Ishikawa (cell line): Measurements from ENCODE around the gene FBXL19.

ENCODE experiments used
- CEBPB ChIP-seq: IDR thresholded peaks from 2 replicates; pipeline ENCODE4 v1.6.1; 2012
- EP300 ChIP-seq: IDR thresholded peaks from 2 replicates; pipeline ENCODE4 v1.6.1; 2012; ENCODE audit warnings: borderline replicate concordance
- MAX ChIP-seq: IDR thresholded peaks from 2 replicates; pipeline ENCODE4 v1.6.1; 2012
- USF1 ChIP-seq: IDR thresholded peaks from 2 replicates; pipeline ENCODE4 v1.6.1; 2012

GRCh38 chr16:30971298-30971697 lies 47.9 kb downstream of the FBXL19 start:
- TF ChIP-seq EP300: no peak
- TF ChIP-seq CEBPB: no peak
- TF ChIP-seq MAX: no peak
- TF ChIP-seq USF1: no peak
